Body of pancreas (tissue), 4 donors: Measurements from ENCODE around the gene IL1RAPL2. TPM values are rescaled to one million over a fixed set of nuclear protein-coding genes. Genes with fewer than 3 reads are reported as not detected.

ENCODE experiments used
- ATAC-seq: fragments of 150-250 bp; one replicate; pipeline ENCODE4 v1.9.1; 2016
- DNase-seq, 4 donors: peaks; one replicate each; pipeline ENCODE4 v3.0.0-alpha.2; 2019
- H3K27ac ChIP-seq, 4 donors: fragments of 200-600 bp; sonication (generic); 1 replicate in 3 of 4; 2 replicates in 1 of 4; pipeline versions ENCODE4 v1.5.1 to v1.6.1; 2016 to 2019; ENCODE audit warnings: mild to moderate bottlenecking in 1 of 4, mixed read lengths in 1 of 4, moderate library complexity in 1 of 4
- H3K27me3 ChIP-seq, 2 donors: fragments of 200-600 bp; sonication (generic); one replicate each; pipeline ENCODE4 v1.6.0; 2016; ENCODE audit warnings: mild to moderate bottlenecking in 1 of 2
- H3K36me3 ChIP-seq, 2 donors: fragments of 200-600 bp; sonication (generic); replicated peaks in 1 of 2; 2 replicates each; pipeline ENCODE4 v1.5.1; 2016; ENCODE audit warnings: low read depth in 2 of 2; ENCODE audit not compliant: insufficient read depth in 1 of 2
- H3K4me1 ChIP-seq: fragments of 200-600 bp; sonication (generic); one replicate; pipeline ENCODE4 v1.6.0; 2016
- H3K4me3 ChIP-seq, 2 donors: fragments of 200-600 bp; sonication (generic); 1 replicate in 1 of 2; 2 replicates in 1 of 2; pipeline ENCODE4 v1.5.1; 2016 to 2019
- H3K9me3 ChIP-seq, 3 donors: fragments of 200-600 bp; sonication (generic); 1 replicate in 2 of 3; 2 replicates in 1 of 3; pipeline ENCODE4 v1.5.1; 2016
- POLR2A ChIP-seq, 3 donors: fragments of 450-650 bp; IDR thresholded peaks; one replicate each; pipeline ENCODE4 v1.6.1; 2016; ENCODE audit warnings: antibody characterized with exemption in 3 of 3, mild to moderate bottlenecking in 2 of 3
- WGBS, 2 donors: methylation state at CpG; one replicate each; pipeline ENCODE4 v1.1.5; 2017; 5-methylcytosine and 5-hydroxymethylcytosine counted together
- intact Hi-C: fragments of 100-400 bp; cut with DNase I; formaldehyde crosslinking; loops from one replicate; pipeline ENCODE4 v1.15.1; 2023
- total RNA-seq, 2 donors: library from RNA; depleted of rRNA; stranded (reverse); fragments of >200 nt; gene quantifications; one replicate each; pipeline ENCODE4 v1.1.0, GENCODE V29; 2016
- TF ChIP-seq, protein P1 (sequence below), 7 experiments: fragments of 450-650 bp in 4 of 7; fragments of 200-600 bp in 3 of 7; sonication (generic) in 3 of 7; IDR thresholded peaks; one replicate each; pipeline ENCODE4 v1.5.1; 2016 to 2019; ENCODE audit warnings: antibody characterized with exemption in 7 of 7

Gene IL1RAPL2
- total RNA-seq, 2 donors from 2014 or later, result not detected

- Histone ChIP-seq H3K27ac (no peak overlapping the region), H3K4me1 (no peaks in the 10 kb centered on the region), H3K36me3 (no peaks in the 10 kb centered on the region), H3K9me3 (no peaks in the 10 kb centered on the region), H3K4me3 (no peak overlapping the region), H3K27me3 (no peaks in the 10 kb centered on the region)
- TF ChIP-seq POLR2A (IDR thresholded peaks at IDR 0.05), result no peak
- WGBS, 2 donors, result 72 to 89% methylated on average over 2 of the region's 2 CpGs
- DNase-seq (no peak), ATAC-seq (no peak)
- intact Hi-C loops, result no loop called here
Observed at GRCh38 chrX:105263171-105263570, 697.2 kb downstream of the IL1RAPL2 start.

DNA sequence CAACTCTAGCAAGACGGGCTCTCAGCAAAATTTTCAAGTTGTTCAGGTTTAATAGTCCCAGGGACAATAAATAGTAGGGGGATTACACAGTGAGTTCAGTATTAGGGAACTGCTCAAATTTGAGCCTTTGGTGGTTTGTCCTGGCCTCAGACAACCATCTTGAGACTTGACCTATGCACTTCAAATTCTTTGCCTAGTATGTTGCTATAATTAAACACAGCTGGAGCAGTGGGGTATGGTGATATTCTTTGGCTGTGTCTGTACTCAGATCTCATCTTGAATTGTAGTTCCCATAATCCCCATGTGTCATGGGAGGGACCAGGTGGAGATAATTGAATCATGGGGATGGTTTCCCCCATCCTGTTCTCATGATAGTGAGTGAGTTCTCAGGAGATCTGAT, 697.8 kb downstream of the IL1RAPL2 start:
- no peak for ATAC-seq

GRCh38 chrX:105265093-105265492, 699.1 kb downstream of the IL1RAPL2 start:
- DNase-seq (no peak), ATAC-seq (no peak)
- H3K4me1 ChIP-seq, result no peaks in the 10 kb centered on the region
- WGBS, 2 donors, result 58 to 67% methylated on average over 3 of the region's 3 CpGs
- intact Hi-C loops, result no loop called here
- TF ChIP-seq, protein P1, sequence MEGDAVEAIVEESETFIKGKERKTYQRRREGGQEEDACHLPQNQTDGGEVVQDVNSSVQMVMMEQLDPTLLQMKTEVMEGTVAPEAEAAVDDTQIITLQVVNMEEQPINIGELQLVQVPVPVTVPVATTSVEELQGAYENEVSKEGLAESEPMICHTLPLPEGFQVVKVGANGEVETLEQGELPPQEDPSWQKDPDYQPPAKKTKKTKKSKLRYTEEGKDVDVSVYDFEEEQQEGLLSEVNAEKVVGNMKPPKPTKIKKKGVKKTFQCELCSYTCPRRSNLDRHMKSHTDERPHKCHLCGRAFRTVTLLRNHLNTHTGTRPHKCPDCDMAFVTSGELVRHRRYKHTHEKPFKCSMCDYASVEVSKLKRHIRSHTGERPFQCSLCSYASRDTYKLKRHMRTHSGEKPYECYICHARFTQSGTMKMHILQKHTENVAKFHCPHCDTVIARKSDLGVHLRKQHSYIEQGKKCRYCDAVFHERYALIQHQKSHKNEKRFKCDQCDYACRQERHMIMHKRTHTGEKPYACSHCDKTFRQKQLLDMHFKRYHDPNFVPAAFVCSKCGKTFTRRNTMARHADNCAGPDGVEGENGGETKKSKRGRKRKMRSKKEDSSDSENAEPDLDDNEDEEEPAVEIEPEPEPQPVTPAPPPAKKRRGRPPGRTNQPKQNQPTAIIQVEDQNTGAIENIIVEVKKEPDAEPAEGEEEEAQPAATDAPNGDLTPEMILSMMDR (IDR thresholded peaks at IDR 0.05), result no peak
- no peak for TF ChIP-seq POLR2A (IDR thresholded peaks at IDR 0.05)
- no peak overlapping the region for H3K27ac ChIP-seq
- no peaks in the 10 kb centered on the region for H3K9me3 ChIP-seq
- no peaks in the 10 kb centered on the region for H3K27me3 ChIP-seq
- H3K4me3 ChIP-seq, result no peak overlapping the region
- no peaks in the 10 kb centered on the region for H3K36me3 ChIP-seq

More for the DNA sequence above, 697.8 kb downstream of the IL1RAPL2 start:
- 75 to 80% methylated on average over 1 of the region's 1 CpG for WGBS, 2 donors
- intact Hi-C loops, result no loop called here
- H3K4me3 ChIP-seq, result no peak overlapping the region
- no peaks in the 10 kb centered on the region for H3K27me3 ChIP-seq
- no peaks in the 10 kb centered on the region for H3K4me1 ChIP-seq
- H3K27ac ChIP-seq, result no peak overlapping the region
- no peaks in the 10 kb centered on the region for H3K9me3 ChIP-seq
- no peak for DNase-seq
- no peaks in the 10 kb centered on the region for H3K36me3 ChIP-seq
- TF ChIP-seq, protein P1 (IDR thresholded peaks at IDR 0.05), result no peak
- no peak for TF ChIP-seq POLR2A (IDR thresholded peaks at IDR 0.05)

- DNase-seq, result no peak
- no peak overlapping the region for H3K27ac ChIP-seq
- H3K36me3 ChIP-seq, result no peaks in the 10 kb centered on the region
- WGBS, 2 donors, result 86 to 87% methylated on average over 1 of the region's 1 CpG
- H3K4me3 ChIP-seq, result no peak overlapping the region
- intact Hi-C loops, result no loop called here
- no peaks in the 10 kb centered on the region for H3K4me1 ChIP-seq
- ATAC-seq, result no peak
- TF ChIP-seq POLR2A (IDR thresholded peaks at IDR 0.05), result no peak
- TF ChIP-seq, protein P1 (IDR thresholded peaks at IDR 0.05), result no peak
- H3K27me3 ChIP-seq, result no peaks in the 10 kb centered on the region
- no peaks in the 10 kb centered on the region for H3K9me3 ChIP-seq
Observed at GRCh38 chrX:105266456-105266855, 700.5 kb downstream of the IL1RAPL2 start.

DNA sequence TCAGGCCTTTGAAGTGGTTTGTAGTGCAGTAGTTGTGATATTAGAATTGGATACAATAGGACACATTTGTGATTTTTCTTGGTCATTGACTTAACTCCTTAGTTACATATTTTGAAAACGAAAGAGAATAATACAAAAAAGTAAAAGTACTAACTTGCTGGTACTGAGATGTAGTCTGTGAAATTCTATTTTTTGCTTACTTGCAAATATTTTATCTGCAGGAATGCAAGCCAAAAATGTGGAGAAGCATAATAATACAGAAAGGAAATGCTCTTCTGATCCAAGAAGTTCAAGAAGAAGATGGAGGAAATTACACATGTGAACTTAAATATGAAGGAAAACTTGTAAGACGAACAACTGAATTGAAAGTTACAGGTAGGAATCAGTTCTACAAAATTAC, 701.2 kb downstream of the IL1RAPL2 start:
- Histone ChIP-seq H3K9me3 (no peaks in the 10 kb centered on the region), H3K4me1 (no peaks in the 10 kb centered on the region), H3K27ac (no peak overlapping the region), H3K4me3 (no peak overlapping the region), H3K36me3 (no peaks in the 10 kb centered on the region), H3K27me3 (no peaks in the 10 kb centered on the region)
- DNase-seq, result no peak
- intact Hi-C loops, result no loop called here
- ATAC-seq, result no peak
- 53 to 63% methylated on average over 2 of the region's 2 CpGs for WGBS, 2 donors
- TF ChIP-seq, protein P1 (IDR thresholded peaks at IDR 0.05), result no peak
- no peak for TF ChIP-seq POLR2A (IDR thresholded peaks at IDR 0.05)
